ENCODE data around the gene SST. TPM values are rescaled to one million over a fixed set of nuclear protein-coding genes. Genes with fewer than 3 reads are reported as not detected.

Gene SST
- total RNA-seq = not detected

DNA sequence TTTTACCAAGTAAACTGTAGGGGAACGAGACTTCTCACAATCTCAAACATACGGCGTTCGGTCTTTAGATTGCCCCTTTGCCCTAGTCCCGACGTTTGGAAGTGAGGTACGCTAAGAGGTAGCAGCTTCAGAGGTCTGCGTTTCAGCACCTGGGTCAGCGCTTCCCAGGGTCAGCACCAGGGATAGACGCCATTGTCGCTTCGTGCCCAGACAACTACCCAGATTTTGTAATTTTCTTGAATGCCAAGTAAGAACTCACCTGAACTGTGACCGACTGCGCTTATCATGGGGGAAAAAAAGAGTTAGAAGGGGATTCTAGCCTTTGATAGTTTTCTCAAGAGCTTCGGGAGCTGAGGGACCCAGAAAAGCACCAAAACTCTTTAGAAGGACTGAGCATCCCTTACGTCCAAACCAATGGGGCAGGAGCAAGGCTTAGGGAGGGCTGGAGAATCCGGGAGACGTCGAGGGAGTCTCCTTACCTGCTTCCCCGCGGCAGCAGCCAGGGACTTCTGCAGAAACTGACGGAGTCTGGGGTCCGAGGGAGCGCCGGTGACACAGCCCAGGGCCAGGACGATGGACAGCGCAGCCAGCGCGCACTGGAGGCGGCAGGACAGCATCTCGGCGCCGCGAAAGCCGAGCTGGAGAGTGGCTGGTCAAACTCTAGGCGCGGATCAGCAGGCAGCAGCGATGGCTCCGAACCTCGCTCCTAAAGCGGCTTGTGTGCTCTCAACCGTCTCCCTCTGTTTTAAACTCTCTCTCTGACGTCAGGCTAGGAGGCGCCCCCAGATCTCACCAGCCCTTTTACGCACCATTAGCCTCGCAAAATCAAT is at the start of gene SST:
TSS of gene SST (minus strand) at position 720 of the 830 bp plus-strand sequence. CDS start at position 617, 103 bp downstream.
- no peaks in the 10 kb centered on the region for H3K36me3 ChIP-seq
- DNase-seq (ENCODE audit: low spot score in 2 of 2) = no peak
- no peak within 1 kb of the TSS for H3K27ac ChIP-seq
- no peaks in the 10 kb centered on the region for H3K4me1 ChIP-seq
- no peaks in the 10 kb centered on the region for H3K9me3 ChIP-seq
- peaks cover 0 to 41% of the 10 kb centered on the region in 2 donors for H3K27me3 ChIP-seq
- intact Hi-C loops (cut with DNase I; ENCODE audit: low total_unique reads) = loop anchor here (10.0 kb wide), 1 partner anchor 445 kb away; no protein-coding TSS in a partner anchor
- no peak within 1 kb of the TSS for H3K4me3 ChIP-seq
- TF ChIP-seq POLR2A (IDR thresholded peaks at IDR 0.05) = no peak
- TF ChIP-seq, protein P1, sequence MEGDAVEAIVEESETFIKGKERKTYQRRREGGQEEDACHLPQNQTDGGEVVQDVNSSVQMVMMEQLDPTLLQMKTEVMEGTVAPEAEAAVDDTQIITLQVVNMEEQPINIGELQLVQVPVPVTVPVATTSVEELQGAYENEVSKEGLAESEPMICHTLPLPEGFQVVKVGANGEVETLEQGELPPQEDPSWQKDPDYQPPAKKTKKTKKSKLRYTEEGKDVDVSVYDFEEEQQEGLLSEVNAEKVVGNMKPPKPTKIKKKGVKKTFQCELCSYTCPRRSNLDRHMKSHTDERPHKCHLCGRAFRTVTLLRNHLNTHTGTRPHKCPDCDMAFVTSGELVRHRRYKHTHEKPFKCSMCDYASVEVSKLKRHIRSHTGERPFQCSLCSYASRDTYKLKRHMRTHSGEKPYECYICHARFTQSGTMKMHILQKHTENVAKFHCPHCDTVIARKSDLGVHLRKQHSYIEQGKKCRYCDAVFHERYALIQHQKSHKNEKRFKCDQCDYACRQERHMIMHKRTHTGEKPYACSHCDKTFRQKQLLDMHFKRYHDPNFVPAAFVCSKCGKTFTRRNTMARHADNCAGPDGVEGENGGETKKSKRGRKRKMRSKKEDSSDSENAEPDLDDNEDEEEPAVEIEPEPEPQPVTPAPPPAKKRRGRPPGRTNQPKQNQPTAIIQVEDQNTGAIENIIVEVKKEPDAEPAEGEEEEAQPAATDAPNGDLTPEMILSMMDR (IDR thresholded peaks at IDR 0.05) = no peak
- TF ChIP-seq POLR2AphosphoS5 (IDR thresholded peaks at IDR 0.05) = no peak

DNA sequence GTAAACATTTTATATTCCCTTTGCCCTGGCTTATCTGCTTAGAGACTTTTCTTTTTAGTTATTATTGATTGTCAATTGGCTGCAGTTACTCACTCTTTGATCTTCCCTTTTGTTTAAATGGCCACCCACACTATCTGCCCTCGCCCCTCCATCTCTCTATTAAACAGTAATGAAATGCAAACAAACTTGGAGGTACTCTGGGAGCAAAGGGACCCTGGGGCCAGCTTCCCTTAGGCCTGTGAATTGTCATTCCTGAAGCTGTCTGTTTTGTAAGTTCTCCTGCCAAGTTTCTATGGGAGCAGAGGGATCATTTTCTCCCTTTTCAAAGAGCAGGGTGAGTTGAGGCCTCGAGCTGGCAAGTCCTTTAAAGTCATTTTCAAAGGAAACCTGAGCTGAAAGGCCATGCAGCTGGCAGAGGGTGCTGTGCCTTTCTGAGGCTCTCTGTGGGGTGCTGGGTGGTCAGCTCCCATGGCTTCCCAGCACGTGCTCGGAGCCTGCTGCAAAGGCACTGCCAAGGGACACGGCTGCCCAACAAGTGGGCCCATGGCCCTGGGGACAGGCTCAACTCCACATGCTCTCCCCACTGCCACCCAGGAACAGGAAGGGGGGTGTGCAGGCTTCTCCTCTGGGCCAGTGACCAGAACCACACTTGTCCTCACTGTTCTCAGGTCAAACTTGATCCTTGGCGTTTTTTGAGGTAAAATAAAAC is 49.6 kb upstream of the SST start:
- Histone ChIP-seq H3K36me3 (peaks cover 15% of the 10 kb centered on the region), H3K27ac (peak overlapping the region; percentile 15 to 26)
- DNase-seq (ENCODE audit: low spot score in 2 of 2) = no peak

DNA sequence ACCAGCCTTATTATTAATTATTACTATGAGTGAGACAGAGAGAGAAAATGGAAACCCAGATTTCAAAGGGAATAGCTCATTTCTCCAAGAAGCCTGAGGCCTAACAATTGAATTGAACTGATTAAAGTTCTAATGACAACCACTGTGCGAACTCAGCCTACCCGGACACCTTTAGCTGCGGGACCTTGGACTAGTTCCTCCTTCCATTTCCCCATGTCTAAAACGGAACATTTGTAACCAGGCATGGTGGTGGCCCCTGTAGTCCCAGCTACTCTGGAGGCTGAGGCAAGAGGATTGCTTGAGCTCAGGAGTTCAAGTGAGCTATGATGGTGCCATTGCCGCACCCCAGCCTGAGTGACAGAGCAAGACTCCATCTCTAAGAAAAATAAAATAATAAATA is 48.6 kb upstream of the SST start:
- H3K4me1 ChIP-seq = no peaks in the 10 kb centered on the region
- H3K27ac ChIP-seq = no peak overlapping the region
- H3K36me3 ChIP-seq = peaks cover 7% of the 10 kb centered on the region
- intact Hi-C loops (cut with DNase I; ENCODE audit: low total_unique reads) = no loop called here
- TF ChIP-seq POLR2AphosphoS5 (IDR thresholded peaks at IDR 0.05) (no peak), POLR2A (IDR thresholded peaks at IDR 0.05) (no peak)
- TF ChIP-seq, protein P1 (IDR thresholded peaks at IDR 0.05) = no peak
- H3K4me3 ChIP-seq = no peak overlapping the region
- no peaks in the 10 kb centered on the region for H3K27me3 ChIP-seq
- no peaks in the 10 kb centered on the region for H3K9me3 ChIP-seq
- DNase-seq (ENCODE audit: low spot score in 2 of 2) = no peak

More for the DNA sequence above, 49.6 kb upstream of the SST start:
- no peak overlapping the region for H3K4me3 ChIP-seq
- intact Hi-C loops (cut with DNase I; ENCODE audit: low total_unique reads) = no loop called here
- no peaks in the 10 kb centered on the region for H3K9me3 ChIP-seq
- no peak for TF ChIP-seq POLR2A (IDR thresholded peaks at IDR 0.05)
- no peak for TF ChIP-seq POLR2AphosphoS5 (IDR thresholded peaks at IDR 0.05)
- TF ChIP-seq, protein P1 (IDR thresholded peaks at IDR 0.05) = no peak
- no peaks in the 10 kb centered on the region for H3K4me1 ChIP-seq
- no peaks in the 10 kb centered on the region for H3K27me3 ChIP-seq

DNA sequence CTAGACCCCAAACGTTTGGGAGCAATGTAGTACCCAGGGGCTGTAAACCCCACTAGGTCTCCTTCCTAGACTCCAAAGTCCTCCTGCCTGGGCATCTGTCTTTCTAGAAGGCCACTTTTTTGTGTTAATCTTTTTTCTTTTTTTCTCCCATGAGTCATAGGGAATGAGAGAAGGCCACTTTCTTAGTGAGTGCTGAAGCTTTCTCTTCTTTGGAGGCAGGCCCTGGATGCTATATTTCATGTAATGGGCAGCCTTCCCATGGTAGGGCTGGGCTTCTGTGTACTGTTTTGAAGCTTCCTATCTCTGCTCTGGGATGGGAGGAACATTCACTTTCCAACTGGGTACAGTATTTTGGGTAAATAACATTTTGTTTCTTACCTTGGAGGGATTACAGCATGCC is 47.4 kb upstream of the SST start:
- intact Hi-C loops (cut with DNase I; ENCODE audit: low total_unique reads) = no loop called here
- no peaks in the 10 kb centered on the region for H3K4me1 ChIP-seq
- no peaks in the 10 kb centered on the region for H3K36me3 ChIP-seq
- H3K4me3 ChIP-seq = no peak overlapping the region
- TF ChIP-seq POLR2AphosphoS5 (IDR thresholded peaks at IDR 0.05) (no peak), POLR2A (IDR thresholded peaks at IDR 0.05) (no peak)
- TF ChIP-seq, protein P1 (IDR thresholded peaks at IDR 0.05) = no peak
- no peak for DNase-seq (ENCODE audit: low spot score in 2 of 2)
- no peaks in the 10 kb centered on the region for H3K9me3 ChIP-seq
- no peak overlapping the region for H3K27ac ChIP-seq
- H3K27me3 ChIP-seq = no peaks in the 10 kb centered on the region
